Gastroesophageal sphincter (tissue), 4 donors: ENCODE data around the gene ORM2. TPM values are rescaled to one million over a fixed set of nuclear protein-coding genes. Genes with fewer than 3 reads are reported as not detected.
"Not testable (repeated sequence)": the region's sequence is repeated elsewhere in the genome, so short reads cannot be mapped to it uniquely, and the experiment has no call there.

Experiments
- ATAC-seq: fragments of 150-250 bp; one replicate; pipeline ENCODE4 v1.9.1; 2016; ENCODE audit warnings: mild to moderate bottlenecking, moderate library complexity
- H3K27ac ChIP-seq, 4 donors: fragments of 200-600 bp; sonication (generic) in 3 of 4; 1 replicate in 3 of 4; 2 replicates in 1 of 4; pipeline ENCODE4 v1.5.1; 2016 to 2019
- H3K27me3 ChIP-seq: fragments of 200-600 bp; sonication (generic); one replicate; pipeline ENCODE4 v1.5.1; 2019
- H3K36me3 ChIP-seq, 2 donors: fragments of 200-600 bp; sonication (generic); one replicate each; pipeline ENCODE4 v1.5.1; 2019; ENCODE audit warnings: control low read depth in 1 of 2
- H3K4me1 ChIP-seq, 3 donors: fragments of 200-600 bp; sonication (generic); 1 replicate in 2 of 3; 2 replicates in 1 of 3; pipeline ENCODE4 v1.5.1; 2016 to 2019; ENCODE audit warnings: control low read depth in 2 of 3
- H3K4me3 ChIP-seq, 2 donors: fragments of 200-600 bp; sonication (generic); one replicate each; pipeline ENCODE4 v1.5.1; 2019; ENCODE audit warnings: mild to moderate bottlenecking in 1 of 2, moderate library complexity in 1 of 2
- H3K9me3 ChIP-seq, 3 donors: fragments of 200-600 bp; sonication (generic); one replicate each; pipeline ENCODE4 v1.5.1; 2017 to 2019; ENCODE audit warnings: control low read depth in 2 of 3
- EP300 ChIP-seq: sonication (generic); formaldehyde crosslinking; IDR thresholded peaks from one replicate; pipeline ENCODE4 v1.6.1; 2017; ENCODE audit warnings: antibody characterized with exemption, mild to moderate bottlenecking
- POLR2A ChIP-seq, 2 donors: fragments of 450-650 bp; IDR thresholded peaks; one replicate each; pipeline ENCODE4 v1.6.1; 2017; ENCODE audit warnings: antibody characterized with exemption in 2 of 2, mild to moderate bottlenecking in 2 of 2, moderate library complexity in 1 of 2
- POLR2AphosphoS5 ChIP-seq: sonication (generic); formaldehyde crosslinking; IDR thresholded peaks from one replicate; pipeline ENCODE4 v1.6.1; 2017; ENCODE audit warnings: antibody characterized with exemption
- WGBS, 2 donors: methylation state at CpG; one replicate each; pipeline ENCODE4 v1.1.5; 2018; ENCODE audit warnings: low coverage in 1 of 2; 5-methylcytosine and 5-hydroxymethylcytosine counted together
- total RNA-seq, 4 donors: library from RNA; depleted of rRNA; stranded (reverse); fragments of >200 nt; gene quantifications; one replicate each; pipeline ENCODE4 v1.1.0, GENCODE V29; 2016
- TF ChIP-seq, protein P1 (sequence below), 4 experiments: fragments of 200-600 bp in 2 of 4; fragments of 450-650 bp in 2 of 4; sonication (generic) in 1 of 4; IDR thresholded peaks; one replicate each; pipeline ENCODE4 v1.5.1; 2017 to 2019; ENCODE audit warnings: antibody characterized with exemption in 4 of 4, mild to moderate bottlenecking in 2 of 4, moderate library complexity in 2 of 4

The ORM2 gene
- total RNA-seq, 4 donors from 2014 or later = not detected

DNA sequence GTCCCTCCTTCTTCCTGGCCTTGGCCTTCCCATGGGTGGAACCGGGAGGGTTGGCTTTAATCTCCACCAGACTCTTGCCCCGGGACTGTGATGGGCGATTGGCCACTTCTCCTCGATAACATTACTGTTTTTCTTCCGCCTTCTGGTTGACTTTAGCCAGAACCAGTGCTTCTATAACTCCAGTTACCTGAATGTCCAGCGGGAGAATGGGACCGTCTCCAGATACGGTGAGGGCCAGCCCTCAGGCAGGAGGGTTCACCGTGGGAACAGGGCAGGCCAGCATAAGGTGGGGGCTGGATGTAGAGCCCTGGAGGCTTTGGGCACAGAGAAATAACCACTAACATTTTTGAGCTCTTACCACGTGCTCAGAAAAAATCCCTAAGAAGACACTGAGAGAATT is 967 bp downstream of the ORM2 start:
- peaks cover 9% of the 10 kb centered on the region for H3K27me3 ChIP-seq
- peaks cover 0 to 11% of the 10 kb centered on the region in 2 donors for H3K36me3 ChIP-seq
- no peak overlapping the region for H3K4me3 ChIP-seq
- no peak for ATAC-seq
- no peaks in the 10 kb centered on the region for H3K9me3 ChIP-seq
- H3K27ac ChIP-seq = no peak overlapping the region
- 76 to 80% methylated on average over 1 to 8 of the region's 10 CpGs for WGBS, 2 donors
- H3K4me1 ChIP-seq = no peaks in the 10 kb centered on the region
- no peak for TF ChIP-seq POLR2AphosphoS5

DNA sequence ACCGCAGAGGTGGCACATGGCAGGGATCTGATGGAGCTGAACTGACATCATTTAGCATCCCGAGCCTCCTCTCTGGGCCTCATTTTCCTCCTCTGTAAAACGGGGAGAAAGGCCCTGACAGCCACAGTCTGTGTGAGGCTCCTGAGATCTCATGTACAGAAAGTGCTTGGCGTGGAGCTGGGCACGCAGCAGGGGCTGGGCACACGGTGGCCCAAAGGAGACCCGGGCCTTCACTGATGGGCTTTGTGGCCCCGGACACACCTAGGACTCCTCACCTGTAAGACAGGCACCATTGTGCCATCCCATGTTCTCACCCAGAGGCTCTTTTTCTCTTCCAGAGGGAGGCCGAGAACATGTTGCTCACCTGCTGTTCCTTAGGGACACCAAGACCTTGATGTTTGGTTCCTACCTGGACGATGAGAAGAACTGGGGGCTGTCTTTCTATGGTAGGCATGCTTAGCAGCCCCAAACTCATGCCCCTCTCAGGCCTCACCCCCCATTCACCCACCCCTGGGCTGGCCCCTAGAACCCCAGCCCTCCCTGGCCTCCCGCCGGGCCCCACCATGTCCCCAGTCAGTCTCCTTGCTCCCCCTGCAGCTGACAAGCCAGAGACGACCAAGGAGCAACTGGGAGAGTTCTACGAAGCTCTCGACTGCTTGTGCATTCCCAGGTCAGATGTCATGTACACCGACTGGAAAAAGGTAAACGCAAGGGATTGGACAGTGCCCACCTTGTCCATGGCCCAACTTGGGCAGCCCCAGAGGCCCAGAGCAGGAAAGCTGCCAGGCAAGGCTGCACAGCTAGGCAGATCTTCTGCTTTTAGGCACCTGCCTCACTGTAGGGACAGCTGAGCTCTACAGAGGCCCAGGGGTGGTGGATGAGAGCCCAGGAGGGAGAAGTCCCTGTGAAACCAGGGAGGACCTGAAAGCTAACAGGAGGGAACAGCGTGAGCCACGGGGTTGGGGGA is 1.8 kb downstream of the ORM2 start:
- H3K9me3 ChIP-seq, H3K27me3 ChIP-seq, H3K4me3 ChIP-seq, H3K27ac ChIP-seq, H3K4me1 ChIP-seq, ATAC-seq: not testable (repeated sequence)
- peaks cover 0 to 19% of the 10 kb centered on the region in 2 donors for H3K36me3 ChIP-seq
- WGBS, 2 donors = 100% methylated on average over 1 of the region's 19 CpGs

DNA sequence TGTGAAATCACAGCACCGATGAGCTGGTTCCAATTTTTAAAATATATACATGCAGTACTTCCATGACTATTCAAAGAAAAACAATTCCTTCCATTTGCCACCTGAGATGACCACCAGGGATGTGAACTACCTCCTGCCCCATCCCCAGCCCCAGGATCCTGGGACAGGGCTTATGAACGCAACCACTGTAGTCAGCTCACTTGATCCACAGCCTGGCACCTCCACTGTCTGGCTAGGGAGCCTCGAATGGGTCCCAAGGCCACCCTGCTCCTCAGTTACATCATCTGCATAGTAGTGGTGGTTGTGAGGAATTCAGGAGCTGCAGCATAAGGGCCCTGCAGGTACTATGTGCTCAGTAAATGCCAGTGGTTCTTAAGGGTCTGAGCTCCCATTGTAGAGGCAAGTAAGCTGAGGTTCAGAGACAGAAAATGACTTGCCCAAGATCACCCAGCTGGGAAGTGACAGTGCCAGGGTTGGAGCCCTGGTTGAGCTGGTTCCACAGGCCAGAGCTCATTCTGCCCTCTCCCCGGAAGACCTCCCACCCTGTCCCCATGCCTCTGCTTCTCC is 2.9 kb downstream of the ORM2 start:
- H3K27me3 ChIP-seq, ATAC-seq, H3K9me3 ChIP-seq, H3K4me3 ChIP-seq, H3K4me1 ChIP-seq, H3K27ac ChIP-seq: not testable (repeated sequence)
- 86 to 100% methylated on average over 1 of the region's 4 CpGs for WGBS, 2 donors
- H3K36me3 ChIP-seq = peaks cover 0 to 30% of the 10 kb centered on the region in 2 donors

DNA sequence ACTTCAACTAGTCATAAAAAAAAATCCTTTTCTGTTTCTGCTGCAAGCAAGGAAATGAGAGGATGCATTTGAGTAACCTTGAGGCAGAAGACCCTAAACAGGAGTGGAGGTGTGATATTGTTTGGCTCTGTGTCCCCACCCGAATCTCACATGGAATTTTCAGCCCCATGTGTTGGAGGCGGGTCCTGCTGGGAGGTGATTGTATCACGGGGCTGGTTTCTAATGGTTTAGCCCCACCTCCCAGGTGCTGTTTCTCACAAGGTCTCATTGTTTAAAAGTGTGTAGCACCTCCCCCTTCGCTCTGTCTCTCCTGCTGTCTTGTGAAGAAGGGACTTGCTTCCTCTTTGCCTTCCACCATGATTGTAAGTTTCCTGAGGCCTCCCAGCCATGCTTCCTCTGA is 4.0 kb downstream of the ORM2 start:
- WGBS, 2 donors = no CpG with 5 or more reads among the region's 4 CpGs
- not testable (repeated sequence) for H3K4me1 ChIP-seq, H3K27ac ChIP-seq, H3K27me3 ChIP-seq, ATAC-seq, H3K9me3 ChIP-seq, H3K4me3 ChIP-seq
- peaks cover 0 to 41% of the 10 kb centered on the region in 2 donors for H3K36me3 ChIP-seq

DNA sequence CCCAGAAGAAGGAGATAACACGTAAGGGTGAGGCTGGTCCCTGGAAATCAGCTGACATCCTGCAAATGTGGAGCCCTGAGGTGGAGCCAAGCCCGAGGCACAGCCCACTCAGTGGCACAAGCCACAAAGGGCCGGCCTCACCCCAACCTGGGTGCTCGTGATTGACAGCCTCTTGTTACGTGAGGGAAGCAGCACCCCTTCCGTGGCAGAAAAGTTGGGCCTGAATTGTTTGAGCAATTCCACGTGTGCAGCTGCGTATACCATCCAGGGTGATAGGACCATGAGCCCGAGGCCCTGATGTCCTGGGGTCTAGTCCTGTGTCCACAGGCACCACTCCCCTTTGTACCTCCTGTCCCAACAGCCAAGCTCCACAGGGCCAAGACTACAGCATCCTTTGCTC is 4.8 kb downstream of the ORM2 start:
- TF ChIP-seq, protein P1, sequence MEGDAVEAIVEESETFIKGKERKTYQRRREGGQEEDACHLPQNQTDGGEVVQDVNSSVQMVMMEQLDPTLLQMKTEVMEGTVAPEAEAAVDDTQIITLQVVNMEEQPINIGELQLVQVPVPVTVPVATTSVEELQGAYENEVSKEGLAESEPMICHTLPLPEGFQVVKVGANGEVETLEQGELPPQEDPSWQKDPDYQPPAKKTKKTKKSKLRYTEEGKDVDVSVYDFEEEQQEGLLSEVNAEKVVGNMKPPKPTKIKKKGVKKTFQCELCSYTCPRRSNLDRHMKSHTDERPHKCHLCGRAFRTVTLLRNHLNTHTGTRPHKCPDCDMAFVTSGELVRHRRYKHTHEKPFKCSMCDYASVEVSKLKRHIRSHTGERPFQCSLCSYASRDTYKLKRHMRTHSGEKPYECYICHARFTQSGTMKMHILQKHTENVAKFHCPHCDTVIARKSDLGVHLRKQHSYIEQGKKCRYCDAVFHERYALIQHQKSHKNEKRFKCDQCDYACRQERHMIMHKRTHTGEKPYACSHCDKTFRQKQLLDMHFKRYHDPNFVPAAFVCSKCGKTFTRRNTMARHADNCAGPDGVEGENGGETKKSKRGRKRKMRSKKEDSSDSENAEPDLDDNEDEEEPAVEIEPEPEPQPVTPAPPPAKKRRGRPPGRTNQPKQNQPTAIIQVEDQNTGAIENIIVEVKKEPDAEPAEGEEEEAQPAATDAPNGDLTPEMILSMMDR (IDR thresholded peaks at IDR 0.05) = no peak
- TF ChIP-seq EP300 (no peak), POLR2AphosphoS5 (no peak), POLR2A (IDR thresholded peaks at IDR 0.05) (no peak)

DNA sequence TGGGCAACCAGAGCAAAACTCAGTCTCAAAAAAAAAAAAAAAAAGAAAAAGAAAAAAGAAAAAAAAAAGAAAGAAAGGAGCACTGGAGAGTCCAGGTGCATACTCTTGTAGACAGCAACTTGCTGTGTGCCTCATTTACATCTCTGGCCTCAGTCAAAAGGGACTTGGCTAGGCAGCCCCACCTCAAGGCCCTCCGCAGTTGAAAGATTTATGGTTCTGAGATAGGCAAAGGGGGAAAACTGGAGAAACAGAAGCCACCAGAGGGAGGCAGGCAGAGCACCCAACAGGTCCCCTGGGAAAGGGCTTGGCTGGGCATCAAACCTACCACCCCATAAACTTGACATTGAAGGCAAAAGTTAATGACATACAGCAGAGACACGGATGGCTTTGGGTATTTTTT is 6.1 kb downstream of the ORM2 start:
- Histone ChIP-seq H3K4me3 (no peak overlapping the region), H3K4me1 (no peaks in the 10 kb centered on the region), H3K27me3 (no peaks in the 10 kb centered on the region), H3K36me3 (peaks cover 0 to 62% of the 10 kb centered on the region in 2 donors), H3K9me3 (no peaks in the 10 kb centered on the region), H3K27ac (no peak overlapping the region)
- WGBS, 2 donors = 54 to 69% methylated on average over 2 of the region's 2 CpGs
- TF ChIP-seq, protein P1 (IDR thresholded peaks at IDR 0.05) = no peak
- TF ChIP-seq POLR2A (IDR thresholded peaks at IDR 0.05) = no peak
- TF ChIP-seq EP300 = no peak
- TF ChIP-seq POLR2AphosphoS5 = no peak
- ATAC-seq = no peak

More for the DNA sequence above, 4.8 kb downstream of the ORM2 start:
- Histone ChIP-seq H3K27ac (no peak overlapping the region), H3K4me1 (no peaks in the 10 kb centered on the region), H3K36me3 (peaks cover 0 to 49% of the 10 kb centered on the region in 2 donors), H3K4me3 (no peak overlapping the region), H3K27me3 (no peaks in the 10 kb centered on the region), H3K9me3 (no peaks in the 10 kb centered on the region)
- ATAC-seq = no peak
- no CpG with 5 or more reads among the region's 9 CpGs for WGBS, 2 donors

DNA sequence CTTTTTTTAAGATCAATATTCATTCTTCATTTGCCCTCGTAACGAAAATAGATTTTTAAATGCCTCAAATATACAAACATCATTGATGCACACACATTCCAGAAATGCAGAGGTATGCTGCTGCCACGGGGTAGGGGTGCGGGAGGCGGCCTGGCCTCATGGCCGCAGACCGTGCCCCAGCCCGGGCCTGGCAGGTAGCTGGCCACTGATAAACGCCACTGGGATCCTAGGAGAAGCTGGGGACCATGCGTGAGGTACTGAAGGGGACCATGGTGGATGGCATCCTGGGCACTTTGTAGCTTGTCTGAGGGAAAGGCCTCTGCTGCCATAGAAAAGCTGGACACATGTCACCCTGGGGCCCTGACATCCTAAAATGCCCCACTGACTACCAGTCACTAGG is 6.5 kb downstream of the ORM2 start:
- ATAC-seq = no peak
- WGBS, 2 donors = 67% methylated on average over 9 of the region's 10 CpGs; no CpG with 5 or more reads in 1 of the 2 donors
- Histone ChIP-seq H3K9me3 (no peaks in the 10 kb centered on the region), H3K36me3 (peaks cover 0 to 66% of the 10 kb centered on the region in 2 donors), H3K27me3 (no peaks in the 10 kb centered on the region), H3K4me1 (no peaks in the 10 kb centered on the region), H3K4me3 (no peak overlapping the region), H3K27ac (no peak overlapping the region)
- TF ChIP-seq, protein P1 (IDR thresholded peaks at IDR 0.05) = no peak
- TF ChIP-seq EP300 (no peak), POLR2AphosphoS5 (no peak), POLR2A (IDR thresholded peaks at IDR 0.05) (no peak)
